NOMO-1 (cell line): ENCODE measurements around the gene RPL10.

Experiments
- DNase-seq, 2 experiments: peaks; one replicate each; lab custom pipeline; 2025; ENCODE audit not compliant: unreplicated experiment in 2 of 2; lab: John Stamatoyannopoulos, UW

Gene RPL10

DNA sequence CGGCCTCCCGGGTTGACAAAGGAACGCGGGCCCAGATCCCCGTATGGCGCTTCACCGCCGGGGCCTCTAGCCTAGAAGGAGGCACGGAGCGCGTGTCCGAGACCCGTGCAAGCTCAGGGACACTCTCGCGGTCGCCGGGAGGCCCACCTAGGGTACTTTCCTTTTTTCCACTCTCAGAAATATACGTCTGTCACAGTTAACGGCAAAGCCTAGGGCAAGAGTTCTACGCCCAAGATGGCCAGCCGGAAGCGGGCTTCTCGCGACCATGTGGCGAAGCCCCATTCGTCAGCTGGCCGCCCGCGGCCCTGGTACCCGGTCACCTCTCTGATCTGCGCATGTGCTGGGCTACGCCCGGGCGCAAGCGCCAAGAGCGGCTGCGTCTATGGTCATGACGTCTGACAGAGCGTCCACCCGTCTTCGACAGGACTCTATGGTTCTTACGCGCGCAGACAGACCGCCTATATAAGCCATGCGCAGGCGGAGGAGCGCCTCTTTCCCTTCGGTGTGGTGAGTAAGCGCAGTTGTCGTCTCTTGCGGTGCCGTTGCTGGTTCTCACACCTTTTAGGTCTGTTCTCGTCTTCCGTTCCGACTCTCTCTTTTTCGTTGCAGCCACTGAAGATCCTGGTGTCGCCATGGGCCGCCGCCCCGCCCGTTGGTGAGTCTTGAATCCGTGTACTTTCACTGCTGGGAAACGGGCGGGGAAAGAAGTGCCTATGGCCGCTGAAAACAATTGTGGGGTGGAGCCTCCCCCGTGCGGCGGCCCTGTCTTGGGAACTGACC, at the start of gene RPL10:
Gene RPL10, plus strand, starts transcription at position 490 of the 780 bp plus-strand sequence. Its CDS starts 143 bp downstream, at position 633.
- DNase-seq: peak; percentile 88 to 96

DNA sequence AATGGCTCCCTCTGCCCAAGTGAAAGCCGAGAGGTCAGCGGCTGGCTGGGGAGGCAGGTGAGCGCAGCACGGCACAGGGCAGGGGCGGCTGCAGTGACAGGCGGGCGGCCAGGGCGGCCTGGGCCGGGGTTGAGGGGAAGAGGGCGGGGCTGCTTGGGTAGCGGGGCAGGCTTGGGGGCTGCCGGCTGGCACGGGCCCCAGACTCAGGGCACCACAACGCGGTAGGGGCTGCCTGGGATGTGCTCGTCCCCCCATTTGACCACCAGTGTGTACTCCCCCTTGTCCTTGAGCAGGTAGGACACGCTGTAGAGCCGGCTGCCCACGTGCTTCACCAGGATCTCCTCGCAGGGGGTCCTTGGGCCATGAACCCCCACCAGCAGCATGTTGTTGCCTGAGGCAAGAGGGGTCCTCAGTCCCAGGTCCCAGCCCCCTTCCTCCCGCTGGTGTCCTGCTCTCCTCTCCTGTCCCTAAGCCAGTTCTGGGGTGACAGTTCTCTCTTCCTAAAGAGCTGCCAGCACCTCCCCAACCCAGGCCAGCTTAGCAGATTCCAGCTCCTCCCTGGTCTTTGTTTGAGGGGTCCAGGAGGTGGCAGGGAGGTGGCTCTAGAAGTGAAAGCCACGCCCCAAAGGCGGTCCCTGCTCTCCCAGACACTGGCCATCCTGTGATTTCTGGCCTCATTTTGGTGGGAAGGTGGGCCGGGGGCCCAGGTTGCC, 49.4 kb upstream of the RPL10 start:
- DNase-seq: no peak

DNA sequence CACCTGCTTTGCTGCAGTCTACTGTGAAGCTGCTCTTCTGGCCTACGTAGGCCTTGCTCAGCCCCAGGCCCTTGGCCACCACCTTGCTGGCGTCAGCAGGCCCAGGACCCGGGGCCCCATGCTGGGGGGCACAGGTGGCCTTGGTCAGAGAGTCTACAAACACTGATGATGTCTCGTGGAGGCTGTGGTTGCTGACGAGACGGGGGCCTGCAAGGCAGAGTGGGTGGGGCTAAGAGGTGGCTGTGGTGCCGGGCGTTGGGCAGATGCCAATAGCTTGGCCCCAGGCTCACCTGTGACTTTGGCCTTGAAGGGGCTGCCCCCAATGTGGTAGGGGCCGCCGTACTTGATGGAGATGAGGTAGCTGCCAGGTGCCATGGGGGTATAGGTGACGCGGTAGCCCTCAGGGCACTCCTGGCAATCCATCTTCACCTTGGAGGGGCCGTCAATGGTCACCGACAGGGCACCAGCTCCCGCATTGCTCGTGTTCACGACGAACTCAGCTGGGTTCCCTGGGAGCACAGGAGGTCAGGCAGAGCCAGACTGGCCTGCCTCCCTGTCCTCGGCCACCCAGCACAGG, 48.7 kb upstream of the RPL10 start:
- DNase-seq: no peak

DNA sequence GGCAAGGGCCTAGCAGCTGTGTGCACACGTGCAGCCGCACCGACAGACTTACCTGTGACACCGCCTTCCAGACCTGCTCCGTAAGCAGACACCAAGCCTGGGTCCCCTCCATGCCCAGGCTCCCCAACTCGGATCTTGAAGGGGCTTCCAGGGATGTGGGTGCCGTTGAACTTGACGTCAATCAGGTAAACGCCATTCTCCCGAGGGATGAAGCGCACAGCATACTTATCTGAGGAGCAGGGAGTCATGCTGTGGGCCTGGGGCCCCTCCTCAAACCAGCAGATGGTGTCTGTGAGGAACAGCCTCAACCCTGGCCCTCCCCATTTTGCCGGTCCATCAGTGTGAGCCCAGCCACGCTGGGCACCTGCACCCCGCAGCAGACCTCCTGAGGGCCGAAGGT, 48.2 kb upstream of the RPL10 start:
- no peak for DNase-seq

DNA sequence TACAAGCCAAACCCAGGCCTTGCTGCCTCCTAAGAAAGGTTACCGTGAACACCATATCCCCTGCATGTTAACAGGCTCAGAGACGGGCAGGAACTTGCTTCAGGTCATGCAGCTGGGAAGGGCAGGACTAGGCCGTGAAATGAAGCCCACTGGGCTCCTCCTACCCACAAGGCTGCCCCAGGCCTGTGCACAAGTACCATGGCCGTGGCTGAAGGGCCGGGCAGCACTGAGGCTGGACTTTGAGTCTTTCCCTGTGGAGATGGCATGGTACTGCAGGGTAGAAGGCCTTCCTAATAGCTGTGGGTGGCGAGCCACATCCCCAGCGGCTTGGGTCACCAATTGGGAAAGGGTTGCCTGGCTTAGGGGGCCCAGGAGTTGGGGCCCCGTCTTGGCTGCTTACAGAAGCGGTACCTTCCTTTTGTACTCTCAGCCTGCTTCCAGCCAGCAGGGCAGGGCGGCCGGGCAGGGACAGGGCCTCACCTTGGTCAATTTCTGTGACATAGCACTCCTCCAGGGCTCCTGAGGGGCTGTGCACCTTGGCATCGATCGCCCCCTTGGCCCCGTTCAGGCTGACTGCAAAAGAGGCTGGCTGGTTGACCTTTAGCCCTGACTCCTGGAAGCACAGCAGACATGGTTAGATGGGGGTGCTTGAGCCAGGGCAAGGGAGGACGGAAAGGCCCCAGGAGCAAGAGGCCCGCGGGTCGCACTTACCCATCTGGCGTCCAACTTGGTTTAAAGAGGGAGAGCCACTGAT, 47.6 kb upstream of the RPL10 start:
- DNase-seq: no peak

DNA sequence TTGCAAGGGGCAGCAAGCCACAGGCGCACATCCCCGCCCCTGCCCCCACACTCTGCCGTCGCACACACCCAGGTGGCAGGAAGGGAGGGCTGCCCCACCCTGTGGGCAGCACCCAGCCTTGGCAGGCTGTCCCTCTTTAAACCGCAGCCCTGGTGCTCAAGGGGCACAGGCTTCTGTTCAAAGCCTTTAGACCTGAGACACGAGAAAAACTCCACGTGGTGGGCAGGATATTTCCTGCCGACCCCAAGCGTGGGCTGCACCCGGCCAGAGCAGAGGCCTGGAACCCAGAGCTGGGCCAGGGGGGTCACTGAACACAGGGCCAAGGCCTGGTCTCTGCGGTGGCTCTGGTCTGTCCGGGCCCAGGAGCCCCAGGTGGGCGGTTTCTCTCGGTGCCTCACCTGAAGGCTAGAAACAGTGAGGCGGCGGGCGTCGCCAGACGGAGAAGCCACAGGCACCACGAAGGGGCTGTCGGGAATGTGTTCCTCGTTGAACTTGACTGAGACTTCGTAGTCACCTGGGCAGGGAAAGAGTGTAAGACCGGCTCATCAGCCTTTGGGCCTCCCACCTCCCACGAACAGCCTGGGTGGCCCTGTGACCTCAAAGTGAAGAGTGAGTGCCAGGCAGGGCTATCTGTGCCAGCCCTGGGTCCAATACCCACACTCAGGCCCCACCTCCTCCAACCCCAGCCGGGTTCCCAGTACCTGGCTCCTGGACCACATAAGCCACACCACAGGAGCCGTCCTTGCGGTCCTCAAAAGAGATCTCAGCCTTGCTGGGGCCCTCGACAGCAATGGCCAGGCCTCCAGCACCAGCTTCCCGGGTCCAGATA, 46.8 kb upstream of the RPL10 start:
- DNase-seq: no peak

DNA sequence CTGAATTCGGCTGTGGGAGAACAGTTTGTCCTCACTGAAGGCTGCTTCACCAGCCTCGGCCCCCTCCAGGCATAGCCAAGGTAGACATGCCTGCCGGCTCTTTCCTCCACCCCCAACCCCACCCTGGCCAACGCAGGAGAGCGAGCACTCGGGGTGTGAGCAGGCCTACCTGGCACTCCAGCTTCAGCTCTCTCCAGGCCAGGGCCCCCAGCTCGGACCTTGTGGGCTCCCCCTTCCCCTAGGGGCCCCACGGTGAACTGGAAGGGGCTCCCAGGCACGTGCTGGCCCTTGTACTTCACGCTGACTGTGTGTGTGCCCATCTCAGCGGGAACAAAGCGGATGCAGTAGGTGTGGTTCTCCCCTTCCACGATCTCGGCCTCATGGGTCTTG, 46.2 kb upstream of the RPL10 start:
- no peak for DNase-seq

DNA sequence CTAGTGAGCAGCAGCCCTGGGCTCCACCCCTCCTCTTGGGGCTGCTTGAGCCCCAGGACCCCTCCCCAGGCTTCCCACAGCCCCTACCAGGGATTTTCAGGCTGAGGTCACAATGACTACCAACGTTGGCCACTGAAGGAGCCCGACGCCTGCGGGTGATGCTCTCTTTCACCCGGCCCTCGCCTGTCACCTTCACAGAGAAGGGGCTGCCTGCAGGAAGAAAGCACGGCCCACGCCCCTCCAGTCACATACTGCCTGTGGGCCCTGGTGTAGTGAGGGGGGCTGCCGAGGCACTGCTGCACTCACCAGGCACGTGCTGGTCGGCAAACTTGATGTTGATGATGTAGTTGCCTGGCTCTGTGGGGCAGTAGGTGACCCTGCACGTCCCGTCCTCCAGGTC, 45.7 kb upstream of the RPL10 start:
- DNase-seq: no peak

DNA sequence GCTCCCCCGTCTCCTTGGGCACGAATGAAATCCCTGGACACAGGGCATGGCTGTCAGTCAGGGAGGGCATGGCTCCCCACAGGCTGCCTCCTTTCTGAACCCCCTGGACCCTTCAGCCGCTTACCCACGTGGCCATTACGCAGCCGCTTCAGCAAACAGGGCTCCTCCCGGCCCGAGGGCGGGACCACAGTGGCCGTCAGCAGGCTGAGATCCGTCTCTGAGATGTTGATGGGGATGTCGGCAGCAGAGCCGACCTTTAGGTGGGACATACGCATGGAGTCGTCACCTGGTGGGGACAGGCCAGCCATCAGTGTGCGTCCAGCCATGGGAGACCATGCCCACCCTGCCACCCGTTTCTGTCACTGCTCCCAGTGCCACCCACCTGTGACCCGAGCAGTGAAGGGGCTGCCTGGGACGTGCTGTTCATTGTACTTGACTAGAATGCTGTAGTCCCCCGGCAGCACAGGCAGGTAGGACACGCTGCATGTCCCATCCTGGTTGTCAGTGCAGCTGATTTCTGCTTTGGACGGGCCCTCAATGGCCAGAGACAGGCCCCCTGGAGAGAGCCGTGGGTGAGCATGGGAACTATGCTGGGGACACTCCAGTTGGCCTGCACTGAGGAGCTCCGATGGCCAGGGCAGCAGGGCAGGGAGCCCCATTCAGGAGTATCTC, 44.9 kb upstream of the RPL10 start:
- no peak for DNase-seq

DNA sequence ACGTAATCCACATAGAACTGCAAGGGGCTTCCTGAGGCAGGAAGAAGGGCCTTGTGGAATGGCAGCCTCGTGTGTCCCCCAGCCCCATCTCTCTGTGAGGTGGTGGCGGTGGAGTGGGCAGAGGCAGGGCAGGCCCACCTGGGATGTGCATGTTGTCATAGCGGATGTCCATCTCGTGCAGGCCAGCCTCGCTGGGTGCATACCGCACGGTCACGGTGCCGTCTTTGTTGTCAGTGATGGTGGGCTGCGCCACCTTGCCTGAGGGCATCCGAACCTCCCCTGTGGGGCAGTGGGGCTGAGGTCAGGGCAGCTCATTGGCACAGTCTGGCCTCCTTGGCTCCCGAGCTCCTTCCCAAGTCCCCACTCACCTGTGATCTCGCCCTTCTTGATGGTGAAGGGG, 44.2 kb upstream of the RPL10 start:
- no peak for DNase-seq

DNA sequence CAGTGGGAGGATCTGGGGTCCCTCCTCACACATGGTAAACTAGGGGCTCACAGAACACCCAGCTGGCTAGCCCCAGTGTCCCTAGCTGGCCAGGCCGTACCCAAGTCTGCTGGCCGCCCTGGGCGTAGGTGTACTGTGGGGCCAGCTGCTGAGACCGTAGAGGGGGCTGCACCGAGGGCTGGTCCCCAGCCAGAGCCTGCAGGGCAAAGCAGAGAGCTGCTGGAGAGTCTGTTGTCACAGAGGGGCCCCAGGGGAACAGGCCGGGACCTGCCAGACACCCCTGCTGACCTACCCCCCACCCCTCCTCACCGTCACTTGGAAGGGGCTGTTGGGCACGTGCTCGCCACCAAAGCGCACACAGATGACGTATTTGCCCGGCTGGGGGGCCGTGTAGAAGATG, 43.7 kb upstream of the RPL10 start:
- no peak for DNase-seq

DNA sequence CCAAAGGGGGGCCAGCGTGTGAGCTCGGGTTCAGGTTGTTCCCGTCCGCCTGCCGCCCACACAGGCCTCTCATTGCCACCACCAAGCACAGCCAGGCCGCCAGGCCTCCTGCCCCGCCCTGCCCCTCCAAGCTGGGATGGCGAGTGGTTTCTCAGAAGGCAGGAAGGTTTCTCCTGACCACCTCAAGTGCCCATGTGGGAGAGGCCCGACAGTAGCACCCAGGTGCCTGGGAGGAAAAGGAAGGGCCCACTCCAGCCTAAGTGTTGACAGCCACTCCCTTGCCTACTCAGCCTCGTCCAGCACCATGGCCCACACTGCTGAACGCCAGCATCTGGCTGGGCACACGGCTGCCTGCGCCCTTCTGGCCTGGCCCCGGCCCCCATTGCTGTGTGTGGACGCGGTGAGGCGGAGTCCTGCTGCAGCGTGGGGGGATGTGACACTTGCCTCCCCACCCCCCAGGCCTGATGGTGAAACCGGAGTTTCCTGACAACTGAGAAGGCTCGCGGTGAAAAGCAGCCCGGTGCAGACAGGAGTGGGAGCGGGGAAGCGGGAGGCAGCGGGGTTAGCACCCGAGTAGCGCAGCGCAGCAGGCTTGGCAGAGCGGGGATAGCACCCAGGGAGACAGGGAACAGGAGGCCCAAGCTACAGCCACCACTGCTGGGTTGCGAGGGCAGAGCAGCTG, 42.9 kb upstream of the RPL10 start:
- no peak for DNase-seq

DNA sequence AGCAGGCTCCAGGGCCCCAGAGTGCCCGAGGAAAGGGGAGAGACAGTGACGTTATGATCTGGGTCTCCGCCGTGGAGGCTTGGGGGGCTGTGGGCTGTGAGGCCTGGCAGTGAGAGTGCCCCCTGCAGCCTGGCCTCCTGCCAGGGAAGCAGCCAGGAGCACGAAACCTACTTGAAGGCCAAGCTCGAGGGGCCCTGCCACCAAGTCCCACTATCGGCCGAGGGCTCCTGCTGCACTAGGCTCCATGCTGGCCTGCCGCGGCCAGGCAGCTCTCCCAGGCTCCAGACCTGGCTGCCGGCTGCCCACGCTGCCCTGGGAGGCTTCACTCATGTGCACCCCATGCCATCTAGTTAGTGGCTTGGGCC, 42.4 kb upstream of the RPL10 start:
- no peak for DNase-seq

DNA sequence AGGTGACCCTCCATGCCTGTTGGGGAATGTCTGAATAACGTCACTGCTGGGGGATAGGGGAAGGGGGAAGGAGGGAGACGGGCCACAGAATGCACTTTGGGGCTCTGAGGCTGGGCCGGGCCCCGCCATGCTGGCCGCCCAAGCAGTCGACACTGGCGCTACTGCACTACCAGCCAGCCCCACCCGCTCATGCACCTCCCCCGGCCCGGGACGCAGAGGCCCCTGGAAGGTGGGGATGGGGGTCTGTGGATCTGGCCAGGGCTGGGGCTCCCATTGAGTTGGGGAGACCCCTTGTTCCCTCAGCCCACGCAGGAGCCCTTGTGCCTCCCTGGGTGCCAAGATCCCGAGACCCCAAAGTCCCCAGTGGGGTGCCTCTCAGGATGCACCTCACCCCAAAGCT, 41.6 kb upstream of the RPL10 start:
- DNase-seq: no peak

DNA sequence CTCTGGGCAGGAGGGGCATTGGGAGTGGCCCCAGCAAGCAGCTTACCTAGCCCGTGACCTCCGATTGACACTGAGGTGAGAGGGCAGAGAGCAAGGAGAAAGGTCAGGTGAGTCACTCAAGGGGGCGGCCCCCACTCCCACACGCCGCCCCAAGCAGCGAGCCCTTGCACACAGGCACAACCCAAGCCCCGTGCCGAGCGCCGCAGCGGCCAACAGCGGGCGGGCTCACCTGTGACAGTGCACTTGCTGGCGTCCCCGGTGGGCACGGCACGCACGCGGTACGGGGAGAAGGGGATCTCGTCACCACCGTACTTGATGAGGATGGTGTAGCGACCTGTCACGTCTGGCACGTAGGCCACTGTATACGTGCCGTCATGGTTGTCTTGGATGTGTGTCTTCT, 41.0 kb upstream of the RPL10 start:
- DNase-seq: no peak

DNA sequence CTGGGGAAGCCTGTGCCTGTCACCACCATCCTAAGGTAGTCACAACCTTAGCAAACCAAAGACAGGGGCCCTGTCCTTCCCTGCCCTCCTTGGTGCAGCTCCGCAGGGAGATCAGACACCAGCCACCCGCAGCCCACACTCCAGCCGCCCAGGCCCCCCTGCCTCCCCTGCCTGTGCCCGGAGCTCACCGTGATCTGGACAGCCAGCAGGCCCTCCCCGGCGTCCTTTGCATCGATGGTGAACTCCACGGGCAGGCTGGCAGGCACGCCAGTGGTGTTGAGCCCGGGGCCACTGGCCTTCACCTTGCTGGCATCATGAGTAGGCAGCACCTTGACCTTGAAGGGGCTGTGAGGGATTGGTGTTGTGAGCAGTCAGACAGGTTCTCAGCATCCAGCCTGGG, 40.2 kb upstream of the RPL10 start:
- DNase-seq: no peak

DNA sequence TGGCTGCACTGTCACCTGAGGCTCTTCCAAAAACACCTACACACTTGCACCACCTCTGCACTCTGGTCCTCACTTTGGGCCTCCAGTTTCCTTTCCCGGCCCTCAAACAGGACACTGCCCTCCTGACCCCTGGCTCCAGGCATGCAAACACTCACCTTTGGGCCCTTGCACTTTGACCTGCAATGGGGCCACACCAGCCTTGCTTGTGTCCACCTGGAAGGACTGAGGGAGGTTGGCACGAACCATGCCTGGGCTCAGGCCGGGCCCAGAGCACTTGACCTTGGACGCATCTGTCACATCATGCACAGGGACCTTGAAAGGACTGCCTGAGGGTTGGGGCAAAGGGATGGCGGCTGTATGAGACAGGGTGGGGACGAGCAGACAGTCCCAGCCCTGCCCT, 39.3 kb upstream of the RPL10 start:
- no peak for DNase-seq

DNA sequence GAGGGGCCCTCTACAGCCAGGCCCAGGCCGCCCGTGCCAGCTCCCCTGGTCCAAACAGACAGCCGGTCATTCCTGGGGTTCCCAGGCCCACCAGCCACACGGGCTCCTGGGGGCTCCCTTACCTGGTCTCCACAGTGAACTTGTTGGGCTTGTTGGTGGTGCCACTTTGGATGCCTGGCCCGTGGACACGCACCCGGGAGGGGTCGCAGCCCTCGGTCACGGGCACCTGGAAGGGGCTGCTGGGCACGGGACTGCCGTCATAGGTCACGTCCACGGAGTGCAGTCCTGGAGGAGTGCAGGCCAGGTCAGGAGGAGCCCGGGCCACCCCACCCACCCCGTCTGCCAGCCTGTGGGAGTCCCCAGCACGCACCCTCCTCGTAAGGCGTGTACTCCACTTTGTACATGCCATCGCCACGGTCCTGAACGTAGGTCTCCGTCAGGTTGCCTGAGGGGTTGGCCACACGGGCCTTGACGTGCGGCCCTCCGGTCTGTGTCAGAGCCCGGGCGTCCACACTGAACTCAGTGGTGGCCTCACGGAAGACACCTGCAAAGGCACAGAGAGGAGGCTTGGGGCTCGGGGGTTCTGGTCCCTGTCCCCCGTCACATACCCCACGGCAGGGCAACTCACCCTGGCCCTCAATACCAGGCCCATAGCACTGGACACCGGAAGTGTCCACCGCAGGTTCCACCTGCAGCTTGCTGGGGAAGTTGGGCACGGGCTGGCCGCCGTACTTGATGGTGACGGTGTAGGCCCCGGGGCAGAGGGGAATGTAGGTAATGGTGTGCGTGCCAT, 38.6 kb upstream of the RPL10 start:
- no peak for DNase-seq
